Erythroblast (primary cell): ENCODE results near the gene IL20RB.

Source experiments
- GATA1 ChIP-seq: IDR thresholded peaks from 2 replicates; pipeline ENCODE4 v1.6.1; 2011; ENCODE audit warnings: low read depth, mild to moderate bottlenecking, control low read depth, low read length, moderate library complexity
- POLR2A ChIP-seq: IDR thresholded peaks from 2 replicates; pipeline ENCODE4 v1.6.1; 2011; ENCODE audit warnings: mild to moderate bottlenecking, low read length

DNA sequence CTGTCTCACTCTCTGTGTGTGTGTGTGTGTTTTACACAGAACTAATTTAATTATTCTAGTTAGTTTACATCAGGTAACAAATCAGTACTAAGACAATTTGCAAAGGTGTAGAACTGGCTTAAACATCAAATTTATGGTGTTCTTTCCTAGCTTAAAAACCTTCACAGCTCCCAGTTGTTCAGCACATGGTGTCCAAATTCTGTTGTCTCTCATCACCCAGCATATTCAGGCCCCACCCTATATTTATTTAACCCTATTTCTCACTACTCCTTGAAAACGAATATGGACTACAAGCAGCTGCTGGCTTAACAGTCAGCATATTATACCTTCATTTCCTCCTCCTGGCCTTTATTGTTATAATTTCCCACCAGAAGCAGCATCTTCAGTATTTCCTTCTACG is 1.2 kb downstream of the IL20RB start:
- no peak for TF ChIP-seq POLR2A
- no peak for TF ChIP-seq GATA1
